AG04450 (cell line): Measurements from ENCODE around the gene SIGLEC15. TPM values are rescaled to one million over a fixed set of nuclear protein-coding genes. Genes with fewer than 3 reads are reported as not detected.

Experiments
- CTCF ChIA-PET: fragments of 300-600, 350-600 bp; formaldehyde crosslinking; extraction: SDS; loops from one replicate; lab custom pipeline; 2022; ENCODE audit warnings: antibody characterized with exemption, inconsistent platforms; lab: Charles Lee
- POLR2A ChIA-PET: fragments of 350-600 bp; formaldehyde crosslinking; extraction: SDS; loops from one replicate; lab custom pipeline; 2021; ENCODE audit warnings: antibody characterized with exemption, inconsistent platforms; lab: Yijun Ruan, JAX
- DNase-seq: peaks from one replicate; pipeline ENCODE4 v3.0.0-alpha.2; 2011; ENCODE audit warnings: low read depth, low spot score
- H3K27ac ChIP-seq: one replicate; pipeline ENCODE4 v1.5.1; 2012; ENCODE audit warnings: low read depth, low read length, control low read depth
- H3K27me3 ChIP-seq: one replicate; pipeline ENCODE4 v1.6.0; 2012; ENCODE audit warnings: low read length; ENCODE audit not compliant: control insufficient read depth, insufficient read depth
- H3K4me3 ChIP-seq: 2 replicates; pipeline ENCODE4 v1.5.1; 2011; ENCODE audit warnings: mild to moderate bottlenecking, low read depth, low read length, control low read depth
- H3K9me3 ChIP-seq: 2 replicates; pipeline ENCODE4 v1.5.1; 2012; ENCODE audit warnings: low read length; ENCODE audit not compliant: control insufficient read depth, insufficient read depth
- polyA plus RNA-seq: library from polyadenylated mRNA; depleted of rRNA; stranded (reverse); fragments of >200 nt; gene quantifications from 2 replicates; pipeline ENCODE4 v1.2.3, GENCODE V29; 2011
- TF ChIP-seq, protein P1 (sequence below): IDR thresholded peaks from 2 replicates; pipeline ENCODE4 v1.5.1; 2011; ENCODE audit warnings: low read depth, low read length, control low read depth, inconsistent platforms

SIGLEC15 gene
- polyA plus RNA-seq, 1 experiment: 1.6 TPM

DNA sequence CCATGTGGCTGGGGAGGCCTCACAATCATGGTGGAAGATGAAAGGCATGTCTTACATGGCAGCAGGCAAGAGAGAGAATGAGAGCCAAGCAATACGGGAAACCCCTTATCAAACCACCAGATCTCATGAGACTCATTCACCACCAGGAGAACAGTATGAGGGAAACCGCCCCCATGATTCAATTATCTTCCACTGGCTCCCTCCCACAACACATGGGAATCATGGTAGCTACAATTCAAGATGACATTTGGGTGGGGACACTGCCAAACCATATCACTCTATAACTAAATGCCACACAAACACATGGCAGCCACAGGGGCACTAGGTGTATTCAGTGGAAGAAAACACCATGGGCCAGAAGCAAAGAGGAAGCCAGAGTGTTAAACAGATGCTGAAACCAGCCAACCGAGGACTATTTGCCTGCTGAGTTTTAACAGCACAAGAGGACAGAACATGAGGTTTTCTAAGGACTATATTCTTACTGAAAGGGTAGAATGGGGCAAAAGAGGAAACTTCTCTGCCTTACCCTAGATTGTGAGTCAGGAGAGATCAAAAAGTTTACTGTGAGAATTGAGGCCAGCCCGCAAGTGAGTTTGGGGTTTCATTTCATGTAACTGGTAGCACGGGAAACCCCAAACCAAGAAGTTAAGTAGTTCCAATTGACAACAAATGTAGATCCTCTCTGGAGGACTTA is 49.2 kb downstream of the SIGLEC15 start:
- TF ChIP-seq, protein P1, sequence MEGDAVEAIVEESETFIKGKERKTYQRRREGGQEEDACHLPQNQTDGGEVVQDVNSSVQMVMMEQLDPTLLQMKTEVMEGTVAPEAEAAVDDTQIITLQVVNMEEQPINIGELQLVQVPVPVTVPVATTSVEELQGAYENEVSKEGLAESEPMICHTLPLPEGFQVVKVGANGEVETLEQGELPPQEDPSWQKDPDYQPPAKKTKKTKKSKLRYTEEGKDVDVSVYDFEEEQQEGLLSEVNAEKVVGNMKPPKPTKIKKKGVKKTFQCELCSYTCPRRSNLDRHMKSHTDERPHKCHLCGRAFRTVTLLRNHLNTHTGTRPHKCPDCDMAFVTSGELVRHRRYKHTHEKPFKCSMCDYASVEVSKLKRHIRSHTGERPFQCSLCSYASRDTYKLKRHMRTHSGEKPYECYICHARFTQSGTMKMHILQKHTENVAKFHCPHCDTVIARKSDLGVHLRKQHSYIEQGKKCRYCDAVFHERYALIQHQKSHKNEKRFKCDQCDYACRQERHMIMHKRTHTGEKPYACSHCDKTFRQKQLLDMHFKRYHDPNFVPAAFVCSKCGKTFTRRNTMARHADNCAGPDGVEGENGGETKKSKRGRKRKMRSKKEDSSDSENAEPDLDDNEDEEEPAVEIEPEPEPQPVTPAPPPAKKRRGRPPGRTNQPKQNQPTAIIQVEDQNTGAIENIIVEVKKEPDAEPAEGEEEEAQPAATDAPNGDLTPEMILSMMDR: no peak
- H3K27me3 ChIP-seq: no peaks in the 10 kb centered on the region
- no peak overlapping the region for H3K4me3 ChIP-seq
- ChIA-PET CTCF (interaction anchor here (9.9 kb wide), 1 partner anchor 210 kb away, joined by 234 read pairs; no protein-coding TSS in a partner anchor), POLR2A (no interaction called here)
- no peak for DNase-seq
- H3K27ac ChIP-seq: no peak overlapping the region
- peaks cover 3% of the 10 kb centered on the region for H3K9me3 ChIP-seq

DNA sequence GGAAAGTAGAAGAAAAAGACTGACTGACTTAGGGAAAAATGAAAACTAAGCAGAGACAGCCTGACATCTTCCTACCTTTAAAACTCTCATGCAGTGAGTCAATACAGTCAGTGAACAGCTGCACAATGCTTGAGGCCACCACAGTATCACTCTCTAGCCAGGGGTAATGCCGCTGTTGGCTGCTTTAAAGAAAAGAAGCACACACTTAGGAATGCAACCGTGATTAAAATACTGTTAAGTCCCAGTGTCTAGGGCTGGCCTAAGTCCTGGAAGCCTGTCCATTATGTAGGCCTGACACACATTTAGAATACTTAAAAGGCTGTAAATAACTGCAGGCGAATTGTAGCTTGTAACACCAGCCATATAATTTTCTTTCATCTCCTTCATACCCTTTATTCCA is 50.7 kb downstream of the SIGLEC15 start:
- no peak overlapping the region for H3K4me3 ChIP-seq
- DNase-seq: no peak
- H3K27ac ChIP-seq: no peak overlapping the region
- peaks cover 3% of the 10 kb centered on the region for H3K9me3 ChIP-seq
- TF ChIP-seq, protein P1: no peak
- ChIA-PET CTCF (interaction anchor here (9.9 kb wide), 1 partner anchor 211 kb away, joined by 234 read pairs; no protein-coding TSS in a partner anchor), POLR2A (no interaction called here)
- no peaks in the 10 kb centered on the region for H3K27me3 ChIP-seq

DNA sequence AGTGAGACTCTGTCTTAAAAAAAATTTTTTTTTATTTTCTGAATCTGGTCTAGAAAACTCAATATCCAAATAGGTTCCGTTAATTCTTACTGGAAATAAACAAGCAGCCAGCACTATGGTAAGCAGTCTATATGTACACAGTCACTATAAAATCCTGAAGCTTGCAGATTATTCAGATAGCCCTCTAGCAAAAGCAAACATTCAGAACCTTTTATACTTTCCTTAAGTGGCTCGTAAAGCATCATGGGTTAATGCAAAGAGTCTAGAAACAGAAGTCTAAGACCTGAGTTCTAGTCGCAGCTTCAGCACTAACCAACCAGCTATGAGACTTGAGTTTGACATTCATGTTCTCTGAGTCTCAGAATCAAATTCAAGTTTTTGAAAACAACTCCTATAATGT is 51.9 kb downstream of the SIGLEC15 start:
- CTCF ChIA-PET: interaction anchor here (0.6 to 9.9 kb wide), 6 partner anchors 9 to 212 kb away, joined by 3 to 234 read pairs (median 36); partner anchors contain the start of gene SLC14A1
- DNase-seq: no peak
- H3K9me3 ChIP-seq: peaks cover 3% of the 10 kb centered on the region
- H3K27ac ChIP-seq: no peak overlapping the region
- no peaks in the 10 kb centered on the region for H3K27me3 ChIP-seq
- H3K4me3 ChIP-seq: no peak overlapping the region
- TF ChIP-seq, protein P1: no peak
- POLR2A ChIA-PET: interaction anchor here (0.6 kb wide), 1 partner anchor 35 kb away, joined by 3 read pairs; no protein-coding TSS in a partner anchor

DNA sequence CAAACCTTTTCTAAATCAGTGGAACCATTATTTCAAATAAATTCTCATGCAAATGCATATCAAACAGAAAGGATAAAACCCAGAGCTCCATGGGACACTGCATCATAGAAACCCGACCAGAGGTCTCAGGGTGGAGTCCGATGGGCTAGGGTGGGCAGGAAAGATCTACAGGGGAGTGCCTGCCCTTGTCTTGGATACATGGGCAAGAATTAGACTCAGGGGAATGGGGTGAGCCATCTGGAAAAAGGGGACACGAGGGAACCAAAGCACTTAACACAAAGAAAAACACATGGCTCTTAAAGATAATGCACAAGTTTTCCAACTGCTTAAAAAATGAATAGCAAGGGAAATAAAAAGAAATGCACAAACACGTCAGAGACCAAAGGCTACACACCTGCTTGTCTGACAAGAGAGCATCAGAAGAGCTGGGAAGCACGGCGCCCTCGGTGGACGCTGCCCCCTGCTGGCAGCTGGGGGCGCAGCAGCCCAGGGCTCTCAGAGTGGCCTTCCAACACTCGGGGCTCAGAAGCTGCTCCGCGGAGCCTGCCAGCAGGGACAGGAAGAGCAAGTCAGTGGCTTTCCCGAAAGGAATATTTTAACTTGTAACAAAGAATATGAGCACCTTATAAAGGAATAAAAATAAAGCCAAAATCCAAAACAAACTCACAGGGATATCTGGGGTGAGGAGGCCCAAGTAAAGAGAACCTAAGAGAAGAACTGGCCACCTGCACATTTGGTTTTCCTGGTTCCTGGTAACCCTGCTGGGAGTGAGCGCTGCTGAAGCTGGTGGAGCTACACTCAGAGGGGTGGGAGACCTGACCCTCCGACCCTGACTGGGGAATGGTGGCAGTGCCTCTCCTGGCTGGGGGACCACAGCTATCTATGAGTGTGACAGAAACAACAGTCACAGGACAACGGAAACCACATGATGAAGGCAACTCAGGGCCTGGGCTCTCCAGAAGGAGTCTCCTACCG is 54.5 kb downstream of the SIGLEC15 start:
- TF ChIP-seq, protein P1: peak; percentile 99
- peaks cover 3% of the 10 kb centered on the region for H3K9me3 ChIP-seq
- no peaks in the 10 kb centered on the region for H3K27me3 ChIP-seq
- ChIA-PET CTCF (interaction anchor here (0.6 to 9.9 kb wide), 45 partner anchors 9 to 259 kb away, joined by 3 to 234 read pairs (median 4); partner anchors contain the start of gene SLC14A1), POLR2A (no interaction called here)
- no peak overlapping the region for H3K4me3 ChIP-seq
- no peak overlapping the region for H3K27ac ChIP-seq
- DNase-seq: peak; percentile 38
